ENCODE results near the gene GRIN3A.

GRCh38 chr9:101605547-101605946 is 132.9 kb downstream of the GRIN3A start:
- no peak for TF ChIP-seq TCF12 (IDR thresholded peaks at IDR 0.05; ENCODE audit: low read depth)
- TF ChIP-seq EP300 (IDR thresholded peaks at IDR 0.05; ENCODE audit: borderline replicate concordance), result no peak
